HG03196 (cell line): ENCODE measurements around the gene MED12.

Source experiments
- ATAC-seq: cut with Tn5 transposase; IDR thresholded peaks from one replicate; pipeline ENCODE4 v1.9.1; 2021; ENCODE audit not compliant: unreplicated experiment

The MED12 gene

GRCh38 chrX:71118032-71118984 is at the start of gene MED12:
TSS of gene MED12 (plus strand) at chrX:71118596. CDS start at chrX:71118755, 159 bp downstream.
- ATAC-seq = peak; percentile 94

GRCh38 chrX:71070531-71070930 is 47.9 kb upstream of the MED12 start:
- ATAC-seq = no peak

- no peak for ATAC-seq
Observed at GRCh38 chrX:71081330-71082123, 36.9 kb upstream of the MED12 start.

- no peak for ATAC-seq
Observed at GRCh38 chrX:71082124-71082647, 36.2 kb upstream of the MED12 start.

- ATAC-seq = no peak
Observed at GRCh38 chrX:71082822-71083221, 35.6 kb upstream of the MED12 start.

- ATAC-seq = no peak
Observed at GRCh38 chrX:71085900-71086299, 32.5 kb upstream of the MED12 start.

- no peak for ATAC-seq
Observed at GRCh38 chrX:71091263-71091662, 27.1 kb upstream of the MED12 start.

- no peak for ATAC-seq
Observed at GRCh38 chrX:71095033-71095432, 23.4 kb upstream of the MED12 start.

- peak; percentile 86 for ATAC-seq
Observed at GRCh38 chrX:71095555-71095980, 22.8 kb upstream of the MED12 start, which contains the start of gene FOXO4. TSS of gene FOXO4 (plus strand) at chrX:71095851. CDS start at chrX:71096529, 678 bp downstream.

- peak; percentile 22 for ATAC-seq
Observed at GRCh38 chrX:71095981-71096759, 22.2 kb upstream of the MED12 start.

GRCh38 chrX:71096760-71097032 is 21.7 kb upstream of the MED12 start:
- ATAC-seq = no peak

GRCh38 chrX:71098302-71098701 is 20.1 kb upstream of the MED12 start:
- ATAC-seq = no peak

GRCh38 chrX:71098951-71099506 is 19.4 kb upstream of the MED12 start:
- no peak for ATAC-seq

GRCh38 chrX:71099736-71100135 is 18.7 kb upstream of the MED12 start:
- ATAC-seq = no peak

GRCh38 chrX:71100581-71101505 is 17.6 kb upstream of the MED12 start:
- no peak for ATAC-seq

GRCh38 chrX:71102292-71102691 is 16.1 kb upstream of the MED12 start:
- no peak for ATAC-seq

GRCh38 chrX:71103110-71103983 is 15.0 kb upstream of the MED12 start:
- ATAC-seq = no peak

GRCh38 chrX:71105628-71106027 is 12.8 kb upstream of the MED12 start:
- no peak for ATAC-seq

- no peak for ATAC-seq
Observed at GRCh38 chrX:71106427-71106826, 12.0 kb upstream of the MED12 start, which contains the start of gene CXorf65. TSS of gene CXorf65 (minus strand) at chrX:71106740. CDS start at chrX:71106556, 184 bp downstream.
